ENCODE results near the gene PORCN.

Gene PORCN

GRCh38 chrX:48489892-48490291, 18.9 kb upstream of the PORCN start:
- no peak for ATAC-seq
- Mint-ChIP-seq H3K27ac (no peak overlapping the region), H3K4me3 (no peak overlapping the region), H3K9me3 (no peaks in the 10 kb centered on the region), H3K36me3 (peaks cover 18% of the 10 kb centered on the region), H3K4me1 (no peaks in the 10 kb centered on the region)
- DNase-seq (ENCODE audit: low spot score in 2 of 2), result no peak

GRCh38 chrX:48490661-48491060, 18.1 kb upstream of the PORCN start:
- no peaks in the 10 kb centered on the region for H3K9me3 Mint-ChIP-seq
- ATAC-seq, result no peak
- peaks cover 11% of the 10 kb centered on the region for H3K36me3 Mint-ChIP-seq
- H3K4me3 Mint-ChIP-seq, result no peak overlapping the region
- no peak for DNase-seq (ENCODE audit: low spot score in 2 of 2)
- H3K4me1 Mint-ChIP-seq, result no peaks in the 10 kb centered on the region
- no peak overlapping the region for H3K27ac Mint-ChIP-seq

DNA sequence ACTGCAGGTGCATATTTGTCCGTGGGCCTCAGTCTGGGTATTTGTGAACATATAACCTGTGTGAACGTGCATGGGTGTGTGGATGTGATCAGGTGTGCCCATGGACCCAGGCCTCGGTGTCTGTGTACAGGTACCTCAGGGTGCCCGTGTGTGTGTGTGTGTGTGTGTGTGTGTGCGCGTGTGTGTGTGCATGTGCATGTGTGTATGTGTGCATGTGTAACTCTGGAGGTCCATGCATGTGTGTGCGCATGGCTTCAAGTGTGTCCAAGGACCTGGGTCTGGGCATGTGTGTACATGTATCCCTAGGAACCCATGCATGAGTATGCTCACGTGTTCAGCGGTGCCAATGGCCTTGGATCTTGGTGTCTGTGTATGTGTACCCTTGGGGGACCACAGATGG, 17.0 kb upstream of the PORCN start:
- H3K36me3 Mint-ChIP-seq, result peaks cover 7% of the 10 kb centered on the region
- no peak overlapping the region for H3K4me3 Mint-ChIP-seq
- no peaks in the 10 kb centered on the region for H3K9me3 Mint-ChIP-seq
- no peak for DNase-seq (ENCODE audit: low spot score in 2 of 2)
- no peak for ATAC-seq
- no peaks in the 10 kb centered on the region for H3K4me1 Mint-ChIP-seq
- no peak overlapping the region for H3K27ac Mint-ChIP-seq

DNA sequence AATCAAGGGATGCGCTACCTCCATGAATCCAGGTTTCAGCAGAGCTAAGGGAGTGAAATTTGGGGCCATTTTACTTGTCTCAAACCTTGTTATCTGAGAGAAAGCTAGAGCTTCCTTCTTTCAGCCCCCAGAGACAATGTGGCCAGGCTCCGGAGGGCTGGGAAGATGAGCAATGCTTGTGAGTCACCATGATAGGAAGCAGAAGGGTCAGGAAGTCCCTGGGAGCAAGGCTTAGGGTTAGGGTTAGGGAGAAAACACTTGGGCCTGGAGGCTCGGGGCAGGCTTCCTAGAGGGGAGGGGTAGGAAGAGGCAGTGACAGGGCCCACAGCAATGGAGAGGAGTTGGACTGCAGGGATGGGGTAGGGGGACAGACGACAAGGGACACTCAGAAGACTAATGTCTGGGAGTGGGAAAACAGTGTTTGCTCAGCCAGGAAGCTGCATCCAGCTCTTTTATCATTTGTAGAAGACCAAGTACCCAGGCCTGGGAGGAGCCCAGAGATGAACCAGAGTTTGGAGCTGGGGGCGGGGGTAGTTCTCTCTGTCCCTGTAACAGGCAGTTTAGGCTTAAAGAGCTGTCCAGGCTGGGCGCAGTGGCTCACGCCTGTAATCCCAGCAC, 16.4 kb upstream of the PORCN start:
- H3K27ac Mint-ChIP-seq, result no peak overlapping the region
- no peaks in the 10 kb centered on the region for H3K4me1 Mint-ChIP-seq
- H3K36me3 Mint-ChIP-seq, result peaks cover 2% of the 10 kb centered on the region
- no peak overlapping the region for H3K4me3 Mint-ChIP-seq
- no peaks in the 10 kb centered on the region for H3K9me3 Mint-ChIP-seq
- no peak for ATAC-seq
- DNase-seq (ENCODE audit: low spot score in 2 of 2), result no peak

DNA sequence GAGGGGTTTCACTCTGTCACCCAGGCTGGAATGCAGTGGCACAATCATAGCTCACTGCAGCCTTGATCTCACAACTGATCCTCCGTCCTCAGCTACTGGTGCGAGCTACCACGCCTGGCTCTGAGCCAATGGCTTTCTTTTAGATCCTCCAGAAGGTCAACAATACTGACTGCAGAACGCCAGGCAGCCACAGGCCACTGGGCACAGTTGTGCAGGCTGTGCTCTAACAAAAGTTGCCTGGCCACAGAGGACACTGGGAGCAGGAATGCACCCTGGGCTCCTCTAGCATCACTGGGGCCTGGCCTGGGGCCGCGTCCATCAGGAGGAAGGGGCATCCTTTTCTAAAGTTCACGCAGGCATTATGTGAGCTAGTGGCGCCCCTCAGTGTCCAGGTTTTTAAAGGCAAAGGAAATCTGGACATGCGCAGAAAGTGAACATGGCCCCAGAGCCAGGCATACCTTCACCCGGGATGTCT, 14.9 kb upstream of the PORCN start:
- no peak overlapping the region for H3K27ac Mint-ChIP-seq
- H3K4me1 Mint-ChIP-seq, result peaks cover 5% of the 10 kb centered on the region
- no peak for DNase-seq (ENCODE audit: low spot score in 2 of 2)
- no peak for ATAC-seq
- H3K4me3 Mint-ChIP-seq, result no peak overlapping the region
- no peaks in the 10 kb centered on the region for H3K9me3 Mint-ChIP-seq
- no peaks in the 10 kb centered on the region for H3K36me3 Mint-ChIP-seq

DNA sequence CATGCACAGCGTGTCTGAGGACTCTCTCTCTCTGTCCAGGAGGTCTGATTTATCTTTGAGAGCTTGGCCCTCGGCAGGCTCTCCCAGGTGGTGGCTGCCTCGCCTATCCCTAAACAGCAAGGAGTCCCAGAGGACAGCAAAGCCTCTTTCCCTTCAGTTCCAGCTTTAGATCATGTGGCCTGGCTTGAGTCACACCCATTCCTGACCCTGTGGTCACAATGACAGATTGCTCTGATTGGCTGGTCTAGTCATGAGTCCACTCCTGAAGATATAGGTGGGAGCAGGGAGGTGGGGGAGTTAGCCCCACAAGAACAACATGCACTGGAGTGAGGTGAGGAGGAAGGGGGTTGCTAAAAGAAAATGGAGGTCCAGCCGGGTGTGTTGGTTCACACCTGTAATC, 12.1 kb upstream of the PORCN start:
- ATAC-seq (no peak), DNase-seq (ENCODE audit: low spot score in 2 of 2) (no peak)
- Mint-ChIP-seq H3K4me1 (peaks cover 5% of the 10 kb centered on the region), H3K9me3 (no peaks in the 10 kb centered on the region), H3K4me3 (no peak overlapping the region), H3K36me3 (no peaks in the 10 kb centered on the region), H3K27ac (no peak overlapping the region)

GRCh38 chrX:48497871-48498270, 10.9 kb upstream of the PORCN start:
- no peak for DNase-seq (ENCODE audit: low spot score in 2 of 2)
- ATAC-seq, result no peak
- Mint-ChIP-seq H3K4me3 (no peak overlapping the region), H3K36me3 (no peaks in the 10 kb centered on the region), H3K9me3 (no peaks in the 10 kb centered on the region), H3K4me1 (peaks cover 5% of the 10 kb centered on the region), H3K27ac (peak overlapping the region; percentile 45)

DNA sequence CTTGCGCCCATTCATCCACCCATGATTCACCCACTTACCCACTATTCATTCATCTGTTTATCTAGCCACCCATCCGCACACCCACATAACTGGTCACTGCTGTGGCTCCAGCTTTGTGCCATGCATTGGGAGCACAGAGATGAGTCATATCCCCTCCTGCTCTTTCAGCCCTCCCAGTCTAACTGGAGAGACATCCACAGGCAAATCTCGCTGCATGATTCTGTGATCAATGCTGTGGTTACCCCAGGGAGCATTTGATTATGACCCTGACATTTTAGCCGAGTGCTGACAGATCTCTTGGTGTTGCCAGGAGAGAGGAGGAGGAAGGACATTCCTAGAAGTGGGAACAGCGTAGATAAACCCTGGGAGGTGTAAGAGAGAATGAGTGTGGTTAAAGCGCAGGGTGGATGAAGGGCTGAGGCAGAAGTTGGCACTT, 10.4 kb upstream of the PORCN start:
- H3K9me3 Mint-ChIP-seq, result no peaks in the 10 kb centered on the region
- ATAC-seq, result peak; percentile 63
- peaks cover 5% of the 10 kb centered on the region for H3K4me1 Mint-ChIP-seq
- H3K4me3 Mint-ChIP-seq, result no peak overlapping the region
- peak overlapping the region; percentile 45 for H3K27ac Mint-ChIP-seq
- no peaks in the 10 kb centered on the region for H3K36me3 Mint-ChIP-seq
- no peak for DNase-seq (ENCODE audit: low spot score in 2 of 2)

- Mint-ChIP-seq H3K9me3 (no peaks in the 10 kb centered on the region), H3K27ac (no peak overlapping the region), H3K4me3 (no peak overlapping the region), H3K36me3 (no peaks in the 10 kb centered on the region), H3K4me1 (peaks cover 2% of the 10 kb centered on the region)
- ATAC-seq (no peak), DNase-seq (ENCODE audit: low spot score in 2 of 2) (no peak)
These were observed 4.5 kb upstream of the PORCN start for GRCh38 chrX:48504261-48504660.

DNA sequence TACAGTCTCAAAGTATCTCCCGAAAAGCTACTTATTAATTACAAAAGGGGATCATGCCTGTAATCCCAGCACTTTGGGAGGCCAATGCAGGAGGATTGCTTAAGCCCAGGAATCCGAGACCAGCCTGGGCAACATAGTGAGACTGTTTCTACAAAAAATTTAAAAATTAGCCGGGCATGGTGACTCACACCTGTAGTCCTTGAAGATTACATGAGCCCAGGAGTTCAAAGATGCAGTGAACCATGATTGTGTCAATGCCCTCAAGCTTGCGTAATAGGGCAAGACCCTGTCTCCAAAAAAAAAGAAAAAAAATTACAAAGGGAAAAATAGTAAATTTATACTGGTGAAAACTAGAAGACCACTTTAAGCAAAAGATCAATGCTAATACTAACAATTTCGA, 3.3 kb upstream of the PORCN start:
- Mint-ChIP-seq H3K9me3 (no peaks in the 10 kb centered on the region), H3K36me3 (peaks cover under 1% of the 10 kb centered on the region), H3K4me3 (no peak overlapping the region), H3K4me1 (peaks cover 12% of the 10 kb centered on the region), H3K27ac (no peak overlapping the region)
- DNase-seq (ENCODE audit: low spot score in 2 of 2) (no peak), ATAC-seq (no peak)

DNA sequence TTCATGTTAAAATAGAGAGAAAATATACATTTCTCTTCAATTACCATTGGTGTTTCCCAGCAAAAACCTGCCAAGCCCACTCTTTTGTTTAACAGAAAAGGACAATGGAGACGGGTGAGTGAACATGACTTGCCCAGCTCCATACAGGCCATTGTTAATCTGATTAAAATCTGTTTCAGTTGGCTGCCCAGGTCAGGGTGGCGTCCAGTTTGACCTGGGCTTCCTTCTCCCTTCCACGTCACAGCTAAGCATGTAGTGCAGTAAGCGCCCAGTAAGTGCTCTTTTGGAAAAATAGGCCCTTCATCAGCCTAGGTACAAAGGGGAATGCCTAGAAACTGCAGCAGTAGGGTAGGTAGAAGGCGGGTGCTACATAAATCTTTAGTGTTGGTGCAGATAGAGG, 1.5 kb upstream of the PORCN start:
- Mint-ChIP-seq H3K36me3 (peaks cover 6% of the 10 kb centered on the region), H3K4me1 (peaks cover 27% of the 10 kb centered on the region), H3K4me3 (no peak overlapping the region), H3K9me3 (no peaks in the 10 kb centered on the region), H3K27ac (no peak overlapping the region)
- ATAC-seq (no peak), DNase-seq (ENCODE audit: low spot score in 2 of 2) (no peak)

- peak overlapping the region; percentile 88 for H3K4me3 Mint-ChIP-seq
- peaks cover 6% of the 10 kb centered on the region for H3K36me3 Mint-ChIP-seq
- peak; percentile 31 for ATAC-seq
- peaks cover 28% of the 10 kb centered on the region for H3K4me1 Mint-ChIP-seq
- H3K9me3 Mint-ChIP-seq, result no peaks in the 10 kb centered on the region
- no peak for DNase-seq (ENCODE audit: low spot score in 2 of 2)
- H3K27ac Mint-ChIP-seq, result peak overlapping the region; percentile 87
These were observed 426 bp downstream of the PORCN start for GRCh38 chrX:48509245-48509590.

DNA sequence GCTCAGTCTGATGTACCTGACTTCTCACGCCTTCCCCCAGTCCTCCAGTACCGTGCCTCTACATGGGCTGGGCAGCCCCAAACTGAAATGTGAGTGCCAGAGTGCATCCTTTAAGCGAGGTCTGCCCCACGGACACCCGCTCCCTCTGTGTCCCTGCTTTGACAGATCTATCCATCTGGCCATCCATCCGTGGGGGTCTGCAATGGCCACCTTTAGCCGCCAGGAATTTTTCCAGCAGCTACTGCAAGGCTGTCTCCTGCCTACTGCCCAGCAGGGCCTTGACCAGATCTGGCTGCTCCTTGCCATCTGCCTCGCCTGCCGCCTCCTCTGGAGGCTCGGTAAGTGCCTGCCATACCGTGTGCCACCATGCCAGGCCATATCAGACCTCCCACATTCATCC, 827 bp downstream of the PORCN start:
- Mint-ChIP-seq H3K4me1 (peaks cover 28% of the 10 kb centered on the region), H3K9me3 (no peaks in the 10 kb centered on the region), H3K27ac (peak overlapping the region; percentile 87), H3K4me3 (peak overlapping the region; percentile 88), H3K36me3 (peaks cover 6% of the 10 kb centered on the region)
- ATAC-seq (no peak), DNase-seq (ENCODE audit: low spot score in 2 of 2) (no peak)

GRCh38 chrX:48511560-48511959, 2.8 kb downstream of the PORCN start:
- no peaks in the 10 kb centered on the region for H3K9me3 Mint-ChIP-seq
- no peak overlapping the region for H3K4me3 Mint-ChIP-seq
- no peak for ATAC-seq
- peaks cover 34% of the 10 kb centered on the region for H3K4me1 Mint-ChIP-seq
- DNase-seq (ENCODE audit: low spot score in 2 of 2), result no peak
- H3K36me3 Mint-ChIP-seq, result peaks cover 17% of the 10 kb centered on the region
- peak overlapping the region; percentile 65 for H3K27ac Mint-ChIP-seq

GRCh38 chrX:48512371-48512935, 3.7 kb downstream of the PORCN start:
- ATAC-seq (no peak), DNase-seq (ENCODE audit: low spot score in 2 of 2) (no peak)
- no peaks in the 10 kb centered on the region for H3K9me3 Mint-ChIP-seq
- peaks cover 39% of the 10 kb centered on the region for H3K4me1 Mint-ChIP-seq
- no peak overlapping the region for H3K4me3 Mint-ChIP-seq
- no peak overlapping the region for H3K27ac Mint-ChIP-seq
- peaks cover 17% of the 10 kb centered on the region for H3K36me3 Mint-ChIP-seq

DNA sequence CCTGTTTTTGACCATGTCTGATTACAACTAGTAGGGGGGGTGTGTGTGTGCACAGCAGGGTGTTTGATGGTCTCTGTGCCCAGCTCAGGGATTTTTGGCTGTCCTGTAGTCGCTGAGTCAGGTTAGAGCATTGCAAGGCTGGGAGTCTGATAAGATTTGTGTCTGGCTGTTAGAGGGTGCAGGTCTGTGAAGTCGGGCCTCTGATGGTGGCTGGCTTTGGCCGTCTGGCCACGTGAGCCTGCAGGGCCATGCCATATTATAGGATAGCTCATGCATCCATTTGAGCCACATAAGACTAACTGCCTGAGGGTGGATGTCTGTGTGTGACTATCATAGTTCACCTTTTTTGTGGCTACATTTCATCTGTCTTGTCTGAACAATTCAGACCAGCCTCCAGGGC, 4.9 kb downstream of the PORCN start:
- Mint-ChIP-seq H3K4me3 (no peak overlapping the region), H3K9me3 (no peaks in the 10 kb centered on the region), H3K36me3 (peaks cover 17% of the 10 kb centered on the region), H3K27ac (peak overlapping the region; percentile 40), H3K4me1 (peaks cover 39% of the 10 kb centered on the region)
- ATAC-seq (no peak), DNase-seq (ENCODE audit: low spot score in 2 of 2) (no peak)
